Measurements from ENCODE around the gene SRPK1. TPM values are rescaled to one million over a fixed set of nuclear protein-coding genes. Genes with fewer than 3 reads are reported as not detected.

The SRPK1 gene
- 48.5 and 49.5 TPM in 2 replicates for polyA plus RNA-seq (2013)

DNA sequence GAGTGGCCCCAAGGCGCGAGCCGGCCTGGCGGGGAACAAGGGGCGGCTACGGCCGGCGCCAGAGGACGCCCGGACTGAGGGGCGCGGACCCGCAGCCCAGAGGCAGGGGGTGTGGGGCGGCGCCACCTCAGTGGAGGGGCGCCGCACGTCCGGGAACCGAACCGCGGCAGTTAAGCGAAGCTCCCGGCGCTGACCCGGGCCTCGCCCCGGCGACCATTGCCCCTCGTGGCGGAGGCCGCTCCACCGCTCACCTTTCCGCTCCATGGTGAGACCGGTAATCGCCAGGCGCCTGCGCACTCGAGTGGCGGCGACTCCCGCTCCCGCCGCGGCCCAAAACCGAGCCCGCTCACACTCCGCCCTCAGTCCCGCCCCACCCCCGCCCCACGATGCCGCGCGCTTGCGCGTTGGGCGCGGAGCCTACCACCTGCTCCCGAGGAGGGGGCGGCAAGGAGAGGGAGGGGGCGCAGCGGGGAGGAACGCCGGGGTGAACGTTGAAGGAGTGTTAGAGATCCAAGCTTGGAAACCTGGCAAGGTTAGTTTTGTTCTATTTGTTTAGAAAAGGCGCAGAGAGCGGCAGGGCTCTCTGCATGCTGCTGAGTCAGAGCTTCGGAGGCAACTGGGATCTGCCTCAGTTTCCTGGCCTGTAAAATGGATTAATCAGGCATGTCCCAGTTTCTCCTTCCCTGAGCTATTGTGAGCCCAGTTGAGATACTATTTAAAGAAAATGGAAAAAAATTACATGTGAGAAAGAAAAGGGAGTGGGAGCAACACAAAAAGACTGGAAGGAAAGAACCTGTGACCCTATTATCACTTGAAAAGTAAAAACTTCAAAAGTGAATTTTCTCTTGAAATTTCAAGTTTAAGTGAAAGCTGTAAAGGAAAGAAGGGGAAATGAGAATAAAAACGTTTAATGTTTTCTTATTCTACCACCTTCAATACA, at the start of gene SRPK1:
Gene SRPK1, minus strand, starts transcription at position 306 of the 940 bp plus-strand sequence. Its CDS starts 42 bp downstream, at position 264.
- Histone ChIP-seq H4K8ac (ENCODE audit: low read depth, low read length) (peak within 1 kb of the TSS; percentile 86), H3K9ac (ENCODE audit: low read length) (peak within 1 kb of the TSS; percentile 90), H3K79me2 (ENCODE audit: control insufficient read depth, insufficient read depth, low read length, poor library complexity) (peaks cover 10% of the 10 kb centered on the region), H4K12ac (ENCODE audit: low read depth, low read length) (peak within 1 kb of the TSS; percentile 71), H4K91ac (ENCODE audit: low read depth, low read length) (peak within 1 kb of the TSS; percentile 78), H2AK5ac (ENCODE audit: low read length) (no peak within 1 kb of the TSS), H3K36me3 (ENCODE audit: control insufficient read depth in 1 of 2, insufficient read depth in 2 of 2, low read length in 2 of 2) (peaks cover 0 to 2% of the 10 kb centered on the region in 2 experiments), H3K9me3 (ENCODE audit: insufficient read depth, low read depth, low read length) (no peaks in the 10 kb centered on the region), H2BK12ac (ENCODE audit: low read length) (no peak within 1 kb of the TSS), H2BK120ac (ENCODE audit: insufficient read depth, low read length, poor library complexity) (peak within 1 kb of the TSS; percentile 88), H3K4ac (ENCODE audit: low read depth, low read length) (peak within 1 kb of the TSS; percentile 47), H3K23ac (ENCODE audit: low read length) (no peak within 1 kb of the TSS), H3K79me1 (ENCODE audit: low read length) (peaks cover 3% of the 10 kb centered on the region), H3K4me3 (ENCODE audit: low read depth, low read length) (peak within 1 kb of the TSS; percentile 79), H2BK5ac (ENCODE audit: low read depth, low read length, poor library complexity) (peak within 1 kb of the TSS; percentile 18), H3K27me3 (ENCODE audit: insufficient read depth, low read length) (no peaks in the 10 kb centered on the region), H3K4me1 (ENCODE audit: control insufficient read depth in 1 of 2, insufficient read depth in 2 of 2, low read length in 2 of 2) (no peaks in the 10 kb centered on the region), H2AFZ (ENCODE audit: insufficient read depth, low read length, poor library complexity) (peak within 1 kb of the TSS; percentile 80), H3K14ac (ENCODE audit: low read length) (peak within 1 kb of the TSS; percentile 46), H3K18ac (ENCODE audit: low read length) (peak within 1 kb of the TSS; percentile 62), H3K4me2 (ENCODE audit: low read length) (peak within 1 kb of the TSS; percentile 69), H3K27ac (ENCODE audit: low read depth, low read length) (peak within 1 kb of the TSS; percentile 66)
- DNase-seq: peak; percentile 88 to 89
- no CpG with 5 or more reads among the region's 69 CpGs for WGBS (ENCODE audit: extremely low coverage, insufficient coverage, insufficient read length)

DNA sequence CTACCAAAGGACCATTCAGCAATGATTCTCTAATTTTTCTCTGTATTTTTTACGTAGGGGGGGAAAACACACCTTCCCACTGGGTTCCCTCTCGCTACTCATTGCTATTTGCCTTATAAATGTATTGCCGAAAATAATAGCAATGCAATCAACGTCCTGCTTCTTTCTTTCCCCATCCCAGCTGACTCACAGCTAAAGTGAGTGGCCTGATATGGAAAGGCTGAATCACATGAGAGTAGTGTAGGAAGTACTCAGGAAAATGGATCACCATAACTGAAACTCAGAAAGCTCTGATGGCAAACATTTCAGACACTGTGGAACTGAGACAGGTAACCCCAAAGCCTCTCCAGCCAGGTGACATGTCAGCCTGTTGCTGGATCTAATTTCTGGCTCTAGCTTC, 49.3 kb upstream of the SRPK1 start:
- H3K18ac ChIP-seq (ENCODE audit: low read length): no peak overlapping the region
- no peaks in the 10 kb centered on the region for H3K36me3 ChIP-seq (ENCODE audit: control insufficient read depth in 1 of 2, insufficient read depth in 2 of 2, low read length in 2 of 2)
- H3K9ac ChIP-seq (ENCODE audit: low read length): no peak overlapping the region
- no peak overlapping the region for H2AK5ac ChIP-seq (ENCODE audit: low read length)
- no peaks in the 10 kb centered on the region for H3K27me3 ChIP-seq (ENCODE audit: insufficient read depth, low read length)
- no peak overlapping the region for H3K27ac ChIP-seq (ENCODE audit: low read depth, low read length)
- no peak overlapping the region for H4K12ac ChIP-seq (ENCODE audit: low read depth, low read length)
- H3K79me1 ChIP-seq (ENCODE audit: low read length): peaks cover 2% of the 10 kb centered on the region
- DNase-seq: peak in 1 of 2 donors; percentile 18
- H2BK120ac ChIP-seq (ENCODE audit: insufficient read depth, low read length, poor library complexity): no peak overlapping the region
- H3K4ac ChIP-seq (ENCODE audit: low read depth, low read length): no peak overlapping the region
- no peak overlapping the region for H3K23ac ChIP-seq (ENCODE audit: low read length)
- no peak overlapping the region for H4K91ac ChIP-seq (ENCODE audit: low read depth, low read length)
- H2BK12ac ChIP-seq (ENCODE audit: low read length): no peak overlapping the region
- H2AFZ ChIP-seq (ENCODE audit: insufficient read depth, low read length, poor library complexity): no peak overlapping the region
- no peak overlapping the region for H4K8ac ChIP-seq (ENCODE audit: low read depth, low read length)
- WGBS (ENCODE audit: extremely low coverage, insufficient coverage, insufficient read length): no CpG with 5 or more reads among the region's 4 CpGs
- peaks cover 2% of the 10 kb centered on the region for H3K9me3 ChIP-seq (ENCODE audit: insufficient read depth, low read depth, low read length)
- peaks cover 2 to 6% of the 10 kb centered on the region in 2 experiments for H3K4me1 ChIP-seq (ENCODE audit: control insufficient read depth in 1 of 2, insufficient read depth in 2 of 2, low read length in 2 of 2)
- no peaks in the 10 kb centered on the region for H3K79me2 ChIP-seq (ENCODE audit: control insufficient read depth, insufficient read depth, low read length, poor library complexity)
- no peak overlapping the region for H3K4me3 ChIP-seq (ENCODE audit: low read depth, low read length)
- H2BK5ac ChIP-seq (ENCODE audit: low read depth, low read length, poor library complexity): no peak overlapping the region
- H3K4me2 ChIP-seq (ENCODE audit: low read length): no peak overlapping the region
- H3K14ac ChIP-seq (ENCODE audit: low read length): no peak overlapping the region

- Histone ChIP-seq H3K36me3 (ENCODE audit: control insufficient read depth in 1 of 2, insufficient read depth in 2 of 2, low read length in 2 of 2) (no peaks in the 10 kb centered on the region), H3K27ac (ENCODE audit: low read depth, low read length) (no peak overlapping the region), H3K27me3 (ENCODE audit: insufficient read depth, low read length) (no peaks in the 10 kb centered on the region), H3K4me1 (ENCODE audit: control insufficient read depth in 1 of 2, insufficient read depth in 2 of 2, low read length in 2 of 2) (peaks cover 2 to 6% of the 10 kb centered on the region in 2 experiments), H3K14ac (ENCODE audit: low read length) (no peak overlapping the region), H3K4ac (ENCODE audit: low read depth, low read length) (no peak overlapping the region), H3K23ac (ENCODE audit: low read length) (no peak overlapping the region), H2AFZ (ENCODE audit: insufficient read depth, low read length, poor library complexity) (no peak overlapping the region), H4K12ac (ENCODE audit: low read depth, low read length) (no peak overlapping the region), H3K9ac (ENCODE audit: low read length) (no peak overlapping the region), H3K4me2 (ENCODE audit: low read length) (no peak overlapping the region), H2BK12ac (ENCODE audit: low read length) (no peak overlapping the region), H4K8ac (ENCODE audit: low read depth, low read length) (no peak overlapping the region), H3K79me1 (ENCODE audit: low read length) (peaks cover 2% of the 10 kb centered on the region), H3K4me3 (ENCODE audit: low read depth, low read length) (no peak overlapping the region), H3K18ac (ENCODE audit: low read length) (no peak overlapping the region), H3K79me2 (ENCODE audit: control insufficient read depth, insufficient read depth, low read length, poor library complexity) (no peaks in the 10 kb centered on the region), H4K91ac (ENCODE audit: low read depth, low read length) (no peak overlapping the region), H2AK5ac (ENCODE audit: low read length) (no peak overlapping the region), H2BK5ac (ENCODE audit: low read depth, low read length, poor library complexity) (no peak overlapping the region), H3K9me3 (ENCODE audit: insufficient read depth, low read depth, low read length) (peaks cover 2% of the 10 kb centered on the region), H2BK120ac (ENCODE audit: insufficient read depth, low read length, poor library complexity) (no peak overlapping the region)
- no peak for DNase-seq
Observed at GRCh38 chr6:35969646-35970045, 48.7 kb upstream of the SRPK1 start.

DNA sequence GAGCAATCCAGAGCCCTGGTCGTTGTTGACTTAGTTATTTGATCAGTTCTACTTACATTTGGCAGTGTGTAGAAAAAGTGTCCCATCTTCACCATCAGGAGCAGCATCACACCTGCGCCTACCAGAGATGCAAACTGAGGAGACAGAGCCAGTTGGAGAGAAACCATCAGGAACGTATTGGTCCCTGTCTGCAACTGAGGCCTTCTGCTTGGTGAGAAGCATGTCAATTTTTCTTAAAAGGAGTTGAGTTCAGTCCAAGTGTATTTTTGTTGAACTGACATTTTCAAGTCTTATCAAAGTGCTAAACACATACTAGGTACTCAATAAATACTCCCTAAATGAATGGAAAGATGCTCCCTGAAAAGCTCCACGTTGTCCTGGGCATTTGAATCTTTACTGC, 47.9 kb upstream of the SRPK1 start:
- Histone ChIP-seq H3K36me3 (ENCODE audit: control insufficient read depth in 1 of 2, insufficient read depth in 2 of 2, low read length in 2 of 2) (no peaks in the 10 kb centered on the region), H4K91ac (ENCODE audit: low read depth, low read length) (no peak overlapping the region), H3K4me1 (ENCODE audit: control insufficient read depth in 1 of 2, insufficient read depth in 2 of 2, low read length in 2 of 2) (peaks cover 0 to 5% of the 10 kb centered on the region in 2 experiments), H2BK5ac (ENCODE audit: low read depth, low read length, poor library complexity) (no peak overlapping the region), H4K12ac (ENCODE audit: low read depth, low read length) (no peak overlapping the region), H3K14ac (ENCODE audit: low read length) (no peak overlapping the region), H3K9me3 (ENCODE audit: insufficient read depth, low read depth, low read length) (peaks cover 2% of the 10 kb centered on the region), H3K79me2 (ENCODE audit: control insufficient read depth, insufficient read depth, low read length, poor library complexity) (no peaks in the 10 kb centered on the region), H3K4ac (ENCODE audit: low read depth, low read length) (no peak overlapping the region), H2AFZ (ENCODE audit: insufficient read depth, low read length, poor library complexity) (no peak overlapping the region), H3K4me2 (ENCODE audit: low read length) (no peak overlapping the region), H3K9ac (ENCODE audit: low read length) (no peak overlapping the region), H3K23ac (ENCODE audit: low read length) (no peak overlapping the region), H3K4me3 (ENCODE audit: low read depth, low read length) (no peak overlapping the region), H2AK5ac (ENCODE audit: low read length) (no peak overlapping the region), H3K18ac (ENCODE audit: low read length) (no peak overlapping the region), H2BK12ac (ENCODE audit: low read length) (no peak overlapping the region), H3K27me3 (ENCODE audit: insufficient read depth, low read length) (no peaks in the 10 kb centered on the region), H2BK120ac (ENCODE audit: insufficient read depth, low read length, poor library complexity) (no peak overlapping the region), H4K8ac (ENCODE audit: low read depth, low read length) (no peak overlapping the region), H3K27ac (ENCODE audit: low read depth, low read length) (no peak overlapping the region), H3K79me1 (ENCODE audit: low read length) (peaks cover under 1% of the 10 kb centered on the region)
- DNase-seq: no peak
- no CpG with 5 or more reads among the region's 4 CpGs for WGBS (ENCODE audit: extremely low coverage, insufficient coverage, insufficient read length)

Measured in trophoblast cell (in vitro differentiated cells and primary cell).